K562 (cell line): ENCODE data around the gene SPATC1L. TPM values are rescaled to one million over a fixed set of nuclear protein-coding genes. Genes with fewer than 3 reads are reported as not detected.

Experiments
- ATAC-seq: fragments of 200-7000 bp; cut with Tn5 transposase; 3 replicates; pipeline ENCODE4 v1.9.1; 2020; ENCODE audit warnings: moderate library complexity
- BruUV-seq: library from RNA; stranded (reverse); fragments of 400-500 nt; replicated peaks from 2 replicates; lab custom pipeline; 2021; lab: Mats Ljungman, UMichigan
- CTCF ChIA-PET: fragments of 300-600 bp; formaldehyde crosslinking; extraction: SDS; loops from one replicate; lab custom pipeline; 2021; ENCODE audit warnings: low intra/inter-chr PET ratio; lab: Yijun Ruan, JAX
- POLR2A ChIA-PET: fragments of 300-600, 350-650 bp; sonication (Branson Sonifier 250); formaldehyde crosslinking; extraction: SDS; loops from one replicate; lab custom pipeline; 2021; ENCODE audit warnings: antibody characterized with exemption, inconsistent platforms; lab: Yijun Ruan, JAX
- DNase-seq, 4 experiments: peaks; one replicate each; pipeline versions ENCODE4 v3.0.0 to v3.0.0-alpha.2; 2011 to 2018; ENCODE audit warnings: low spot score in 3 of 4, mixed read lengths in 3 of 4; ENCODE audit errors: extremely low read depth in 1 of 4
- FAIRE-seq: peaks from 2 replicates; lab custom pipeline; 2011; peaks lifted over from hg19 to GRCh38; lab: Jason Lieb, UNC
- H2AFZ ChIP-seq: 2 replicates; pipeline ENCODE4 v1.6.0; 2011; ENCODE audit warnings: low read depth, low read length, control low read depth, inconsistent platforms
- H3K27ac ChIP-seq: fragments of 200-600 bp; 3 replicates; pipeline ENCODE4 v1.8.0; 2011; ENCODE audit warnings: low read depth, mild to moderate bottlenecking, control low read depth, inconsistent platforms, low read length, moderate library complexity, mixed read lengths; ENCODE audit errors: extremely low read depth
- H3K27me3 ChIP-seq, 2 experiments: fragments of 300-600 bp in 1 of 2; 2 replicates in 1 of 2; 3 replicates in 1 of 2; pipeline versions ENCODE4 v1.6.0 to v1.8.0; 2011; ENCODE audit warnings: inconsistent platforms in 2 of 2, low read length in 2 of 2, mild to moderate bottlenecking in 1 of 2, mixed read lengths in 1 of 2, moderate library complexity in 1 of 2; ENCODE audit not compliant: control insufficient read depth in 2 of 2, insufficient read depth in 2 of 2
- H3K36me3 ChIP-seq: fragments of 300-600 bp; 3 replicates; pipeline ENCODE4 v1.8.0; 2011; ENCODE audit warnings: mild to moderate bottlenecking, low read length, inconsistent platforms; ENCODE audit not compliant: control insufficient read depth, insufficient read depth
- H3K4me1 ChIP-seq, 2 experiments: fragments of 200-600 bp in 1 of 2; replicated peaks in 1 of 2; 2 replicates in 1 of 2; 3 replicates in 1 of 2; pipeline versions ENCODE4 v1.5.1 to v1.8.0; 2011; ENCODE audit warnings: inconsistent platforms in 2 of 2, low read length in 2 of 2, mild to moderate bottlenecking in 1 of 2, mixed read lengths in 1 of 2, moderate library complexity in 1 of 2; ENCODE audit not compliant: control insufficient read depth in 2 of 2, insufficient read depth in 2 of 2
- H3K4me2 ChIP-seq: 2 replicates; pipeline ENCODE4 v1.6.1; 2011; ENCODE audit warnings: low read length, control low read depth, inconsistent platforms, mixed read lengths; ENCODE audit not compliant: insufficient read depth
- H3K4me3 ChIP-seq: fragments of 200-600 bp; sonication (generic), shearing (Covaris generic); 2 replicates; pipeline ENCODE4 v1.5.1; 2016; ENCODE audit warnings: control low read depth, inconsistent platforms
- H3K79me2 ChIP-seq: fragments of 200-600 bp; 3 replicates; pipeline ENCODE4 v1.8.0; 2011; ENCODE audit warnings: low read length, inconsistent platforms; ENCODE audit not compliant: control insufficient read depth, insufficient read depth
- H3K9ac ChIP-seq, 2 experiments: 2 replicates each; pipeline versions ENCODE4 v1.6.0 to v1.6.1; 2011; ENCODE audit warnings: low read depth in 2 of 2, low read length in 2 of 2, control low read depth in 1 of 2, inconsistent platforms in 1 of 2, mild to moderate bottlenecking in 1 of 2, mixed read lengths in 1 of 2; ENCODE audit not compliant: insufficient read depth in 1 of 2
- H3K9me1 ChIP-seq: one replicate; pipeline ENCODE4 v1.6.0; 2011; ENCODE audit warnings: inconsistent platforms, mild to moderate bottlenecking, low read length, moderate library complexity; ENCODE audit not compliant: control insufficient read depth, insufficient read depth
- H3K9me3 ChIP-seq: replicated peaks from 2 replicates; pipeline ENCODE4 v1.5.1; 2011; ENCODE audit warnings: low read depth, low read length, inconsistent platforms; ENCODE audit not compliant: control insufficient read depth, insufficient read depth
- H4K20me1 ChIP-seq: replicated peaks from 2 replicates; pipeline ENCODE4 v1.6.1; 2011; ENCODE audit warnings: low read length, inconsistent platforms, mixed read lengths; ENCODE audit not compliant: control insufficient read depth, insufficient read depth
- E2F3 ChIP-seq: fragments of 250-450 bp; sonication (Bioruptor Pico); IDR thresholded peaks from 2 replicates; pipeline ENCODE4 v1.4.0; 2020; ENCODE audit warnings: mild to moderate bottlenecking
- EP400 ChIP-seq: fragments of 450-650 bp; IDR thresholded peaks from 2 replicates; pipeline ENCODE4 v1.6.1; 2017; ENCODE audit warnings: antibody characterized with exemption, mild to moderate bottlenecking, moderate library complexity
- FOXM1 ChIP-seq, 2 experiments: fragments of 450-650 bp in 1 of 2; sonication (generic) in 1 of 2; formaldehyde crosslinking in 1 of 2; IDR thresholded peaks; 2 replicates each; pipeline versions ENCODE4 v1.6.1 to v1.9.0; 2017 to 2022; ENCODE audit warnings: low read depth in 2 of 2, mild to moderate bottlenecking in 2 of 2, missing genetic modification reagents in 1 of 2, moderate library complexity in 1 of 2
- HES1 ChIP-seq: fragments of 450-650 bp; IDR thresholded peaks from 2 replicates; pipeline ENCODE4 v1.6.1; 2016; ENCODE audit warnings: low read depth, mild to moderate bottlenecking, moderate library complexity
- ID3 ChIP-seq, 2 experiments: fragments of 250-450 bp in 1 of 2; fragments of 450-650 bp in 1 of 2; sonication (Bioruptor Pico) in 1 of 2; IDR thresholded peaks; 2 replicates each; pipeline versions ENCODE4 v1.6.1 to v1.8.0; 2016 to 2021; ENCODE audit warnings: mild to moderate bottlenecking in 2 of 2, moderate library complexity in 2 of 2, missing compliant biosample characterization in 1 of 2, missing genetic modification characterization in 1 of 2
- NFIC ChIP-seq: fragments of 450-650 bp; IDR thresholded peaks from 2 replicates; pipeline ENCODE4 v1.6.1; 2017; ENCODE audit warnings: mild to moderate bottlenecking, inconsistent platforms
- NFXL1 ChIP-seq: fragments of 450-650 bp; formaldehyde crosslinking; IDR thresholded peaks from 2 replicates; pipeline ENCODE4 v1.4.0; 2021; ENCODE audit warnings: mild to moderate bottlenecking
- WGBS: fragments of 100-300 bp; shearing (Covaris generic); methylation state at CpG from one replicate; pipeline ENCODE4 v1.1.6; 2016; ENCODE audit warnings: low coverage, mixed read lengths; ENCODE audit not compliant: insufficient coverage; ENCODE audit errors: missing lambda C conversion rate; 5-methylcytosine and 5-hydroxymethylcytosine counted together
- in situ Hi-C: fragments of 300-500 bp; cut with MboI; formaldehyde crosslinking; loops from 4 replicates; pipeline ENCODE4 v1.15.0; 2018; ENCODE audit warnings: inconsistent platforms, mixed read lengths
- intact Hi-C: fragments of 100-400 bp; cut with micrococcal nuclease; formaldehyde crosslinking; loops from 2 replicates; pipeline ENCODE4 v1.14.2; 2022
- polyA plus RNA-seq, 8 experiments: library from polyadenylated mRNA; depleted of rRNA in 4 of 8; stranded (reverse) in 5 of 8; unstranded in 3 of 8; fragments of >200 nt; fragmentation: Nextera tagmentation in 2 of 8; fragmentation: Illumina TruSeq in 1 of 8; extraction: Ambion mirVana in 2 of 8; extraction: Trizol in 1 of 8; gene quantifications; 2 replicates each; pipeline versions ENCODE4 v1.2.1 to v1.2.3, GENCODE V29; 2011 to 2014; ENCODE audit warnings: inconsistent platforms in 1 of 8, missing spikeins in 1 of 8
- total RNA-seq, 7 experiments: library from RNA; depleted of rRNA in 6 of 7; stranded (reverse); fragments of >200 nt in 6 of 7; fragmentation: Illumina TruSeq in 2 of 7; extraction: Trizol in 2 of 7; gene quantifications; 2 replicates each; pipeline versions ENCODE4 v1.2.1 to v1.2.3, GENCODE V29; 2011 to 2021; ENCODE audit warnings: low replicate concordance in 1 of 7
- TF ChIP-seq, protein P1 (sequence below): fragments of 450-650 bp; IDR thresholded peaks from 2 replicates; pipeline ENCODE4 v1.6.1; 2016; ENCODE audit warnings: mild to moderate bottlenecking, moderate library complexity

The SPATC1L gene
- total and polyA plus RNA-seq, 9 of the 15 experiments (the other 6 are each of a cell fraction or from before 2014, with no cell fraction given), result 0.14 to 121 (median 34.0) TPM; not detected in 1

- intact Hi-C loops (no loop called here), in situ Hi-C loops (no loop called here)
- H3K79me2 ChIP-seq, result peaks cover 2% of the 10 kb centered on the region; the same call in 2 of the 3 replicates
- H3K36me3 ChIP-seq, result peaks cover 87% of the 10 kb centered on the region; the same call in 2 of the 3 replicates
- FAIRE-seq (no peak), ATAC-seq (no peak), DNase-seq (no peak)
- no peak overlapping the region for H3K4me2 ChIP-seq
- no peak overlapping the region for H2AFZ ChIP-seq
- BruUV-seq, result no TSS peak
- no peak overlapping the region for H3K4me3 ChIP-seq
- H3K9ac ChIP-seq, result 0 out of 4 replicates have a peak overlapping the region, but pooled peaks of 1 of the 2 experiments have one; percentile 4
- peaks cover 0 to 21% of the 10 kb centered on the region in 2 experiments; a peak in 1 of 5 replicates for H3K4me1 ChIP-seq
- no peak overlapping the region for H3K27ac ChIP-seq
- ChIA-PET CTCF (no interaction called here), POLR2A (interaction anchor here (0.5 to 0.6 kb wide), 2 partner anchors 25 to 109 kb away, joined by 3 read pairs; no protein-coding TSS in a partner anchor)
- H3K9me3 ChIP-seq, result no peaks in the 10 kb centered on the region
- no peaks in the 10 kb centered on the region for H3K27me3 ChIP-seq
- WGBS, result 96% methylated on average over 16 of the region's 16 CpGs
- no peaks in the 10 kb centered on the region for H3K9me1 ChIP-seq
- peaks cover 3% of the 10 kb centered on the region; the same call in 1 of the 2 replicates for H4K20me1 ChIP-seq
- TF ChIP-seq E2F3 (CRISPR knock-in tag) (no peak), NFIC (no peak), NFXL1 (CRISPR knock-in tag) (no peak), FOXM1 (IDR thresholded peaks at IDR 0.05; ENCODE audit: low read depth) (no peak), FOXM1 (CRISPR knock-in tag; IDR thresholded peaks at IDR 0.05; ENCODE audit: low read depth) (no peak), HES1 (no peak), EP400 (no peak), ID3 (CRISPR knock-in tag; IDR thresholded peaks at IDR 0.05) (no peak), ID3 (tag; IDR thresholded peaks at IDR 0.05) (no peak)
- TF ChIP-seq, protein P1, sequence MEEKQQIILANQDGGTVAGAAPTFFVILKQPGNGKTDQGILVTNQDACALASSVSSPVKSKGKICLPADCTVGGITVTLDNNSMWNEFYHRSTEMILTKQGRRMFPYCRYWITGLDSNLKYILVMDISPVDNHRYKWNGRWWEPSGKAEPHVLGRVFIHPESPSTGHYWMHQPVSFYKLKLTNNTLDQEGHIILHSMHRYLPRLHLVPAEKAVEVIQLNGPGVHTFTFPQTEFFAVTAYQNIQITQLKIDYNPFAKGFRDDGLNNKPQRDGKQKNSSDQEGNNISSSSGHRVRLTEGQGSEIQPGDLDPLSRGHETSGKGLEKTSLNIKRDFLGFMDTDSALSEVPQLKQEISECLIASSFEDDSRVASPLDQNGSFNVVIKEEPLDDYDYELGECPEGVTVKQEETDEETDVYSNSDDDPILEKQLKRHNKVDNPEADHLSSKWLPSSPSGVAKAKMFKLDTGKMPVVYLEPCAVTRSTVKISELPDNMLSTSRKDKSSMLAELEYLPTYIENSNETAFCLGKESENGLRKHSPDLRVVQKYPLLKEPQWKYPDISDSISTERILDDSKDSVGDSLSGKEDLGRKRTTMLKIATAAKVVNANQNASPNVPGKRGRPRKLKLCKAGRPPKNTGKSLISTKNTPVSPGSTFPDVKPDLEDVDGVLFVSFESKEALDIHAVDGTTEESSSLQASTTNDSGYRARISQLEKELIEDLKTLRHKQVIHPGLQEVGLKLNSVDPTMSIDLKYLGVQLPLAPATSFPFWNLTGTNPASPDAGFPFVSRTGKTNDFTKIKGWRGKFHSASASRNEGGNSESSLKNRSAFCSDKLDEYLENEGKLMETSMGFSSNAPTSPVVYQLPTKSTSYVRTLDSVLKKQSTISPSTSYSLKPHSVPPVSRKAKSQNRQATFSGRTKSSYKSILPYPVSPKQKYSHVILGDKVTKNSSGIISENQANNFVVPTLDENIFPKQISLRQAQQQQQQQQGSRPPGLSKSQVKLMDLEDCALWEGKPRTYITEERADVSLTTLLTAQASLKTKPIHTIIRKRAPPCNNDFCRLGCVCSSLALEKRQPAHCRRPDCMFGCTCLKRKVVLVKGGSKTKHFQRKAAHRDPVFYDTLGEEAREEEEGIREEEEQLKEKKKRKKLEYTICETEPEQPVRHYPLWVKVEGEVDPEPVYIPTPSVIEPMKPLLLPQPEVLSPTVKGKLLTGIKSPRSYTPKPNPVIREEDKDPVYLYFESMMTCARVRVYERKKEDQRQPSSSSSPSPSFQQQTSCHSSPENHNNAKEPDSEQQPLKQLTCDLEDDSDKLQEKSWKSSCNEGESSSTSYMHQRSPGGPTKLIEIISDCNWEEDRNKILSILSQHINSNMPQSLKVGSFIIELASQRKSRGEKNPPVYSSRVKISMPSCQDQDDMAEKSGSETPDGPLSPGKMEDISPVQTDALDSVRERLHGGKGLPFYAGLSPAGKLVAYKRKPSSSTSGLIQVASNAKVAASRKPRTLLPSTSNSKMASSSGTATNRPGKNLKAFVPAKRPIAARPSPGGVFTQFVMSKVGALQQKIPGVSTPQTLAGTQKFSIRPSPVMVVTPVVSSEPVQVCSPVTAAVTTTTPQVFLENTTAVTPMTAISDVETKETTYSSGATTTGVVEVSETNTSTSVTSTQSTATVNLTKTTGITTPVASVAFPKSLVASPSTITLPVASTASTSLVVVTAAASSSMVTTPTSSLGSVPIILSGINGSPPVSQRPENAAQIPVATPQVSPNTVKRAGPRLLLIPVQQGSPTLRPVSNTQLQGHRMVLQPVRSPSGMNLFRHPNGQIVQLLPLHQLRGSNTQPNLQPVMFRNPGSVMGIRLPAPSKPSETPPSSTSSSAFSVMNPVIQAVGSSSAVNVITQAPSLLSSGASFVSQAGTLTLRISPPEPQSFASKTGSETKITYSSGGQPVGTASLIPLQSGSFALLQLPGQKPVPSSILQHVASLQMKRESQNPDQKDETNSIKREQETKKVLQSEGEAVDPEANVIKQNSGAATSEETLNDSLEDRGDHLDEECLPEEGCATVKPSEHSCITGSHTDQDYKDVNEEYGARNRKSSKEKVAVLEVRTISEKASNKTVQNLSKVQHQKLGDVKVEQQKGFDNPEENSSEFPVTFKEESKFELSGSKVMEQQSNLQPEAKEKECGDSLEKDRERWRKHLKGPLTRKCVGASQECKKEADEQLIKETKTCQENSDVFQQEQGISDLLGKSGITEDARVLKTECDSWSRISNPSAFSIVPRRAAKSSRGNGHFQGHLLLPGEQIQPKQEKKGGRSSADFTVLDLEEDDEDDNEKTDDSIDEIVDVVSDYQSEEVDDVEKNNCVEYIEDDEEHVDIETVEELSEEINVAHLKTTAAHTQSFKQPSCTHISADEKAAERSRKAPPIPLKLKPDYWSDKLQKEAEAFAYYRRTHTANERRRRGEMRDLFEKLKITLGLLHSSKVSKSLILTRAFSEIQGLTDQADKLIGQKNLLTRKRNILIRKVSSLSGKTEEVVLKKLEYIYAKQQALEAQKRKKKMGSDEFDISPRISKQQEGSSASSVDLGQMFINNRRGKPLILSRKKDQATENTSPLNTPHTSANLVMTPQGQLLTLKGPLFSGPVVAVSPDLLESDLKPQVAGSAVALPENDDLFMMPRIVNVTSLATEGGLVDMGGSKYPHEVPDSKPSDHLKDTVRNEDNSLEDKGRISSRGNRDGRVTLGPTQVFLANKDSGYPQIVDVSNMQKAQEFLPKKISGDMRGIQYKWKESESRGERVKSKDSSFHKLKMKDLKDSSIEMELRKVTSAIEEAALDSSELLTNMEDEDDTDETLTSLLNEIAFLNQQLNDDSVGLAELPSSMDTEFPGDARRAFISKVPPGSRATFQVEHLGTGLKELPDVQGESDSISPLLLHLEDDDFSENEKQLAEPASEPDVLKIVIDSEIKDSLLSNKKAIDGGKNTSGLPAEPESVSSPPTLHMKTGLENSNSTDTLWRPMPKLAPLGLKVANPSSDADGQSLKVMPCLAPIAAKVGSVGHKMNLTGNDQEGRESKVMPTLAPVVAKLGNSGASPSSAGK, result no peak
Measured at GRCh38 chr21:46216132-46216747, 32.0 kb upstream of the SPATC1L start.
